GM19397 (cell line): Measurements from ENCODE around the gene HTR4.

Source experiments
- ATAC-seq: cut with Tn5 transposase; IDR thresholded peaks from one replicate; pipeline ENCODE4 v1.9.1; 2021; ENCODE audit warnings: mild to moderate bottlenecking, moderate library complexity; ENCODE audit not compliant: unreplicated experiment

Gene HTR4

GRCh38 chr5:148445578-148445977, 208.7 kb downstream of the HTR4 start:
- no peak for ATAC-seq

GRCh38 chr5:148443998-148444397, 210.3 kb downstream of the HTR4 start:
- peak; percentile 74 for ATAC-seq

DNA sequence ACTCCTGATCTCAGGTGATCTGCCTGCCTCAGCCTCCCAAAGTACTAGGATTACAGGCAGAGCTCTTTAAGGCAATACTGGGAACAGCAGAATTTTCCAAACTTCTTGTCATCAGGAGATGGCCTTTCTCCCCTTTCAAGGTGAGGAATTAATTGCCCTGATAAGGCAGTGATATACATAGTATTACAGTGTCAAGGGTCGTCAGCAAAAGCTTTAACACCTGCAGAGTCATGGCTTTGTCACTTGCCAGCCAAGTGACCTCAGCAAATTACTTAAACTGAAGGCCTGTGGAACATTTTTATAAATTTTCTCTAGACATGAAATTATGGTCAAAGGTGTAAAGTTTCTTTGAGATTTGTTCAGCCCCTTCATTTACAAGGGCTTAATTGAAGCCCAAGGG, 211.1 kb downstream of the HTR4 start:
- ATAC-seq = no peak

DNA sequence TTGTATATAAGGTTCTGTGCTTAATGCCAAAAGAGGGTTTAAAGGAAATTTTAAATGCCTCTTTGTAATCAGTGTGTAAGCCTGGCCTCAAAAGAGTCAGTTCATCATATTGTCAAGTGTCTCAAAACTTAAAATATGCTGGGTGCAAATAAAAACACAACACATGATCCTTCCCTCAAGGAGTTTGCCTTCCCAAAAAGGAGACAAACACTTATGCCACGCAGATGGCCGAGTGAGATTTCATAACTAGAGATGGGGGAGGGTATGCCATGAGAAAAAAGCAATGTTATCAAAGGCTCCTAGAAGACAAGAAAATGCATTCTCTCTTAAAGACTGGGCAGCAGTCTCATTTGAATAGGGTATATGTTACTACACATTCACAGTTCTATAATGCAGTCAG, 215.4 kb downstream of the HTR4 start:
- no peak for ATAC-seq

DNA sequence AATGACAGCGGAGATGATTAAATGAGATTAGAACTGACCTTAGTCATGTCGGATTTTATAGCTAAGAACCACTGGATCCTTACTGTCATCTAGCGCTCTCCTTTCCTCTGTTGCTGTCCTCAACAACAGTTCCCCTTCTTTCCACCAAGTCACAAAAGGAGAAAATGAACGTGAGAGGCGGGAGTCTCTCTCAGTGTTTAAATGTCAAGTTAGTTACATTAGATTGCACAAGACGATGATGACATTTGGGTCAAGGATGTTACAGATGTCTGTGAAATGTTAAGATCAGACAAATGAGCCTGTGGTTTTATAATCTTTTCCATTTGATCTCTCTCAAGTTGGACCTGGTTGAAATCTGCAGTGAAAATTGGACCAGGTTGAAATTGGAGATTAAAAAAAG, 217.1 kb downstream of the HTR4 start:
- no peak for ATAC-seq

GRCh38 chr5:148436029-148436428, 218.3 kb downstream of the HTR4 start:
- no peak for ATAC-seq

DNA sequence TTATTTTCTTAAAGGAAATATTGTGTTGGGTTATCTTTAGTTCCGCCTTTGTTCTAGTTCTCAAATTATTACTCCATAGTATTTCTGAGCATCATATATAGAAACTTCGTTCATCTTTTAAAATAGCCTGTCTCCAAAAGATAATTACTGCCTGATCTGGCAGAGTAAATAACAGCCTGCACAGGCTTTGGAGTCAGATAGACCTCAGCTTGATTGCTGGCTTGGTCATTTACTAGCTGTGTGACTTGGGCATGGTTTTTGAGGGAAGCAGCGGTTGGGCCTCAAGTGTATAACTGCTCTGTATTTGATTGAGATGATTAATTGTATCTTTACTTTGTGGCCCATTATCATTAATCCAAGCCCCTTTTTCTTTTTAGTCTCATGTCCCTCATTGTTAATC, 220.5 kb downstream of the HTR4 start:
- ATAC-seq = no peak
